Activated CD4-positive, alpha-beta T cell treated with anti-CD3 and anti-CD28 coated beads, Interleukin-2, amount 50 U/mL, for 16 hours (primary cell): ENCODE data around the gene MTHFD2L.
"Not testable (repeated sequence)": the region's sequence is repeated elsewhere in the genome, so short reads cannot be mapped to it uniquely, and the experiment has no call there.

ENCODE experiments used
- DNase-seq: peaks from one replicate; pipeline ENCODE4 v3.0.0-alpha.2; 2020

The MTHFD2L gene

GRCh38 chr4:74157561-74158465 is at the start of gene MTHFD2L:
MTHFD2L (plus strand) TSS chr4:74158118; CDS start chr4:74158139, 21 bp downstream.
- DNase-seq = peak; percentile 89

- DNase-seq = no peak
Measured at GRCh38 chr4:74108457-74109115, 49.3 kb upstream of the MTHFD2L start.

GRCh38 chr4:74109116-74109869 is 48.6 kb upstream of the MTHFD2L start:
- peak; percentile 6 for DNase-seq

GRCh38 chr4:74109870-74110605 is 47.9 kb upstream of the MTHFD2L start:
- DNase-seq = no peak

- DNase-seq = no peak
Measured at GRCh38 chr4:74110670-74111069, 47.2 kb upstream of the MTHFD2L start.

GRCh38 chr4:74111306-74111975 is 46.5 kb upstream of the MTHFD2L start:
- DNase-seq = no peak

GRCh38 chr4:74111990-74112389 is 45.9 kb upstream of the MTHFD2L start:
- DNase-seq = no peak

GRCh38 chr4:74112399-74113105 is 45.4 kb upstream of the MTHFD2L start:
- DNase-seq = no peak

GRCh38 chr4:74114234-74114633 is 43.7 kb upstream of the MTHFD2L start:
- DNase-seq = no peak

- no peak for DNase-seq
Measured at GRCh38 chr4:74117024-74117534, 40.8 kb upstream of the MTHFD2L start.

- DNase-seq = no peak
Measured at GRCh38 chr4:74118600-74119338, 39.1 kb upstream of the MTHFD2L start.

- no peak for DNase-seq
Measured at GRCh38 chr4:74120086-74120485, 37.8 kb upstream of the MTHFD2L start.

- no peak for DNase-seq
Measured at GRCh38 chr4:74121643-74122579, 36.0 kb upstream of the MTHFD2L start.

GRCh38 chr4:74123065-74123728 is 34.7 kb upstream of the MTHFD2L start:
- no peak for DNase-seq

- DNase-seq = no peak
Measured at GRCh38 chr4:74125029-74125428, 32.9 kb upstream of the MTHFD2L start.

GRCh38 chr4:74127745-74128144 is 30.2 kb upstream of the MTHFD2L start:
- DNase-seq = no peak

- not testable (repeated sequence) for DNase-seq
Measured at GRCh38 chr4:74130843-74131242, 27.1 kb upstream of the MTHFD2L start.

- not testable (repeated sequence) for DNase-seq
Measured at GRCh38 chr4:74132188-74132587, 25.7 kb upstream of the MTHFD2L start.

GRCh38 chr4:74132944-74133343 is 25.0 kb upstream of the MTHFD2L start:
- no peak for DNase-seq
